Measurements from ENCODE around the gene NELFCD. TPM values are rescaled to one million over a fixed set of nuclear protein-coding genes. Genes with fewer than 3 reads are reported as not detected.
"Not testable (repeated sequence)": the region's sequence is repeated elsewhere in the genome, so short reads cannot be mapped to it uniquely, and the experiment has no call there.

NELFCD gene
- total RNA-seq, 1 donor from 2014 or later, result 37.6 TPM

DNA sequence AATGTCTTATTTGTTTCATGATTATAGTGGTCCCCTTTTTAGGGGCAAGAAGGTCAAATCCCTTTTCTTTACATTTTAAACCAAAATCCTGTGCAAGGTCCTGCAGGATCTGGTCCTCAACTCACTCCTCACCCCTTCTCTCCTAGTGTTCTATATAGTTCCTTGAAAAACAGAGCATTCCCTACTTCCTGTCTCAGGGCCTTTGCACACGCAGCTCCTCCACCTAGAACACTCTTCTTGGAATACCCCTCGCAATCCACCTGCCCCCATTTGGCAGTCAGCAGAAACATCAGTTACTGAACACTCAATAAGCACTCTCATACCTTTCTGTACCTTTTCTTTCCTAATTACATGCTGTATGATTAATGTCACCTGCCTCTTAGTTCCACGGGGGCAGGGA lies 54.3 kb downstream of the NELFCD start:
- no peaks in the 10 kb centered on the region for H3K27me3 Mint-ChIP-seq (ENCODE audit: low read depth)
- H3K4me1 Mint-ChIP-seq (ENCODE audit: low read depth), result peaks cover 30% of the 10 kb centered on the region
- H3K36me3 Mint-ChIP-seq (ENCODE audit: low read depth), result peaks cover 20% of the 10 kb centered on the region
- H3K9me3 Mint-ChIP-seq (ENCODE audit: low read depth), result no peaks in the 10 kb centered on the region
- DNase-seq (ENCODE audit: low spot score), result no peak
- H3K27ac Mint-ChIP-seq (ENCODE audit: unreplicated experiment), result peak overlapping the region; percentile 61
- TF ChIP-seq, protein P1, sequence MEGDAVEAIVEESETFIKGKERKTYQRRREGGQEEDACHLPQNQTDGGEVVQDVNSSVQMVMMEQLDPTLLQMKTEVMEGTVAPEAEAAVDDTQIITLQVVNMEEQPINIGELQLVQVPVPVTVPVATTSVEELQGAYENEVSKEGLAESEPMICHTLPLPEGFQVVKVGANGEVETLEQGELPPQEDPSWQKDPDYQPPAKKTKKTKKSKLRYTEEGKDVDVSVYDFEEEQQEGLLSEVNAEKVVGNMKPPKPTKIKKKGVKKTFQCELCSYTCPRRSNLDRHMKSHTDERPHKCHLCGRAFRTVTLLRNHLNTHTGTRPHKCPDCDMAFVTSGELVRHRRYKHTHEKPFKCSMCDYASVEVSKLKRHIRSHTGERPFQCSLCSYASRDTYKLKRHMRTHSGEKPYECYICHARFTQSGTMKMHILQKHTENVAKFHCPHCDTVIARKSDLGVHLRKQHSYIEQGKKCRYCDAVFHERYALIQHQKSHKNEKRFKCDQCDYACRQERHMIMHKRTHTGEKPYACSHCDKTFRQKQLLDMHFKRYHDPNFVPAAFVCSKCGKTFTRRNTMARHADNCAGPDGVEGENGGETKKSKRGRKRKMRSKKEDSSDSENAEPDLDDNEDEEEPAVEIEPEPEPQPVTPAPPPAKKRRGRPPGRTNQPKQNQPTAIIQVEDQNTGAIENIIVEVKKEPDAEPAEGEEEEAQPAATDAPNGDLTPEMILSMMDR (IDR thresholded peaks at IDR 0.05), result no peak
- no peak overlapping the region for H3K4me3 Mint-ChIP-seq (ENCODE audit: unreplicated experiment)

DNA sequence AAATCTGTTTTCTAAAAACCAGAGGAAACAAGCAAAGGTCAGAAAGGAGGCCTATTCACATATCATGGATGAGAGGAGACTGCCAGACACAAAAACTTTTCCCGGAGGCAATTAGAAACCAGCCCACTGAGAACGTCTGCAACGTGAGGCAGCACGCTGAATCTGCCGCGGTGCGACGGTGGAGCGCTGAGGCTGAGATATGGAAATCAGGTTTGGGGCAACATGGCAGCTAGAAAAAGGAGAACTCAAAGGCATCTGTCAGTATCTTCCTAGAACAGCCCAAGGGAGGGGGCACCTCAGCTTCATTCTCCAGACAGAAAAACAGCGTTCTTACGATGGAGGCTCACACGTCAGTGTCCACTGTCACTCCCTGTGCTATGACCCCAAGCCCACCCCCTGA lies 56.3 kb downstream of the NELFCD start:
- Mint-ChIP-seq H3K27ac (ENCODE audit: unreplicated experiment) (no peak overlapping the region), H3K9me3 (ENCODE audit: low read depth) (no peaks in the 10 kb centered on the region), H3K27me3 (ENCODE audit: low read depth) (no peaks in the 10 kb centered on the region), H3K36me3 (ENCODE audit: low read depth) (peaks cover 22% of the 10 kb centered on the region), H3K4me1 (ENCODE audit: low read depth) (peaks cover 34% of the 10 kb centered on the region), H3K4me3 (ENCODE audit: unreplicated experiment) (no peak overlapping the region)
- TF ChIP-seq, protein P1 (IDR thresholded peaks at IDR 0.05), result no peak
- DNase-seq (ENCODE audit: low spot score), result no peak

DNA sequence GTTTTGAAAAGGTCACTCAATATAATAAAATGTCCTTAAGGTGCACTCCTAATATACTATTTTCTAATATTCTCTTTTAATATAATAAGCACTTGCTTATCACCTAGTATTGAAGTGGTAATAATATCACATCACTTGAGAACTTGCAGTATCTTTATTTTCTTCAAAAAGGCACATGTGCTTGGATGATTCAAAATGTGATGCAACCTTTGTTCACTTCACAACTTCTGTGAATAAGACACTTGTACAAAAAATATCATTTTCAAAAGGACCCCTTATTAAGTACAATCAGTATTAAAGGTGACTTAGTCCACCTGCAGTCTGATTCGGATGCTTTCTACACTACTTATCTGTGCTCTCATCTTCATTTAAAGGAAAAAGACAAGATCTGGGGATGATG lies 58.2 kb downstream of the NELFCD start:
- Mint-ChIP-seq H3K27ac (ENCODE audit: unreplicated experiment) (peak overlapping the region; percentile 67), H3K36me3 (ENCODE audit: low read depth) (peaks cover 22% of the 10 kb centered on the region), H3K9me3 (ENCODE audit: low read depth) (no peaks in the 10 kb centered on the region), H3K4me1 (ENCODE audit: low read depth) (peaks cover 38% of the 10 kb centered on the region), H3K4me3 (ENCODE audit: unreplicated experiment) (no peak overlapping the region), H3K27me3 (ENCODE audit: low read depth) (no peaks in the 10 kb centered on the region)
- TF ChIP-seq, protein P1 (IDR thresholded peaks at IDR 0.05), result no peak
- no peak for DNase-seq (ENCODE audit: low spot score)

DNA sequence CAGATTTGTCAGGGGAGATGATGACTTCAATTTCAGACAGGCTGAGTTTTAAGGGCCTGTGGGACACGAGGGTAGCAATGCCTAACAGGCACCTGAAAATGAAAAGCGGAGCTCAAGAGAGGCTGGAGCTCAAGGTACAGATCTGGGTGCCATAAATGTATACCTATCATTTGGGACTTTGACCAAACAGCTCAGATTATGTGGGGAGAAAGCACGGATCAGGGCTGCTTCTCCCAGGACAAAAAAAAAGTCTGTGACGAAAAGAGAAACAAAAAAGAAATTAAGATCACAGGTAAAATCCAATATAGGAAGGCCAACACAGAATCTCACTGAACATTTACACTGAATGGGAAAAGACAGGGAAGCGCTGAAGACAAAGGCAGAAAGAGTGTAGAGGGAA lies 59.6 kb downstream of the NELFCD start:
- no peaks in the 10 kb centered on the region for H3K9me3 Mint-ChIP-seq (ENCODE audit: low read depth)
- peaks cover 38% of the 10 kb centered on the region for H3K4me1 Mint-ChIP-seq (ENCODE audit: low read depth)
- peak overlapping the region; percentile 84 for H3K4me3 Mint-ChIP-seq (ENCODE audit: unreplicated experiment)
- peak overlapping the region; percentile 30 for H3K27ac Mint-ChIP-seq (ENCODE audit: unreplicated experiment)
- no peak for DNase-seq (ENCODE audit: low spot score)
- no peaks in the 10 kb centered on the region for H3K27me3 Mint-ChIP-seq (ENCODE audit: low read depth)
- TF ChIP-seq, protein P1 (IDR thresholded peaks at IDR 0.05), result no peak
- H3K36me3 Mint-ChIP-seq (ENCODE audit: low read depth), result peaks cover 18% of the 10 kb centered on the region

DNA sequence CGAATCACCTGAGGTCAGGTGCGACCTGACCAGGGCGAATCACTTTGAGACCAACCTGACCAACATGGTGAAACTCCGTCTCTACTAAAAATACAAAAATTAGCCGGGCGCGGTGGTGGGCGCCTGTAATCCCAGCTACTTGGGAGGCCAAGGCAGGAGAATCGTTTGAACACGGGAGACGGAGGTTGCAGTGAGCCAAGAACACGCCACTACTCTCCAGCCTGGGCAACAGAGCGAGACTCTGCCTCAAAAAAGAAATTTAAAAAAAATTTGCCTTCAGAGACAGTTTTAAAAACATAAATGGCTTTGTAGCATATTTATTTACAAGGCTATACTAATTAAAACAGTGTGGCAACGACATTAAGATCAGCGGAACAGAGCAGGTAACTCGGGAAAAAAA lies 60.4 kb downstream of the NELFCD start:
- H3K27me3 Mint-ChIP-seq (ENCODE audit: low read depth); H3K9me3 Mint-ChIP-seq (ENCODE audit: low read depth); DNase-seq (ENCODE audit: low spot score); H3K27ac Mint-ChIP-seq (ENCODE audit: unreplicated experiment): not testable (repeated sequence)
- Mint-ChIP-seq H3K4me1 (ENCODE audit: low read depth) (peaks cover 38% of the 10 kb centered on the region), H3K36me3 (ENCODE audit: low read depth) (peaks cover 15% of the 10 kb centered on the region), H3K4me3 (ENCODE audit: unreplicated experiment) (peak overlapping the region; percentile 84)

DNA sequence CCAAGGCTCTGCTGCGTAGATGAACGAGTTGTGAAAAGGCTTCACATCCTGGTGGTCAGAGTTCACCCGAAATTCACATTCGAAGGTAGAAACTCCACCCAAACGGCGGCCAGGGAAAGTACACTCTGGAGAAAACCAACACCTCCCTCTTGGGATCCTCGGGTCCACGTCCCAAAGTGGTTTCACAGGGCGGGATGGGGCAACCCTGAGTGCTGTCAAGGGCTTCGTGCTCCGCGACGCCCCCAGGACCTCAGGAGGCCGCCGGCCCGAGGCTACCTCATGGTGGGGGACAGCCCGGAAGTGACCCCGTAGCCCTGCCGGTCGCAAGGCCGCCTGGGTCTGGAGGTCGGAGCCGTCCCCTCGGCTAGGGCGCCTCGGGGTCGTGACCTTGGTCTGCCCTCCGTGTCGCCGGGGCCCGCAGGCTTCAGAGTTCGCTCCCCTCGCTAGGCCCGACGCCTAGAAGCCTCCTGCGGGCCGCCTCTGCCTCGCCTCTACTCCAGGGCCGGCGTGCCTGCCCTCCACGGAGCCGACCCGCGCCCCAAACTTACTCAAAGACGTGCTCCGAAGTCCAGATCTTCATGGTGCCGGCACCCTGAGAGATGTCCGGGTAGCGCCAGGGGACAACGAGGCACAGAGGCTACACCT lies 61.2 kb downstream of the NELFCD start, which contains the start of gene PRELID3B:
Gene PRELID3B, minus strand, starts transcription at position 636 of the 645 bp plus-strand sequence. Its CDS starts 56 bp downstream, at position 580.
- peaks cover 38% of the 10 kb centered on the region for H3K4me1 Mint-ChIP-seq (ENCODE audit: low read depth)
- H3K27me3 Mint-ChIP-seq (ENCODE audit: low read depth), result no peaks in the 10 kb centered on the region
- peak within 1 kb of the TSS; percentile 75 for H3K27ac Mint-ChIP-seq (ENCODE audit: unreplicated experiment)
- H3K36me3 Mint-ChIP-seq (ENCODE audit: low read depth), result peaks cover 7% of the 10 kb centered on the region
- TF ChIP-seq, protein P1 (IDR thresholded peaks at IDR 0.05), result peak; percentile 33
- DNase-seq (ENCODE audit: low spot score), result no peak
- peak within 1 kb of the TSS; percentile 84 for H3K4me3 Mint-ChIP-seq (ENCODE audit: unreplicated experiment)
- H3K9me3 Mint-ChIP-seq (ENCODE audit: low read depth), result no peaks in the 10 kb centered on the region

Measured in chondrocyte (in vitro differentiated cells).